ENCODE results near the gene PROCR. TPM values are rescaled to one million over a fixed set of nuclear protein-coding genes. Genes with fewer than 3 reads are reported as not detected.

The PROCR gene
- total and polyA plus RNA-seq, 9 of the 15 experiments (the other 6 are each of a cell fraction or from before 2014, with no cell fraction given) = 1.6 to 7.1 (median 4.0) TPM

GRCh38 chr20:35144694-35145093 is 27.2 kb upstream of the PROCR start:
- no peak overlapping the region for H3K27ac ChIP-seq (ENCODE audit: extremely low read depth, low read depth, low read length)
- H2AFZ ChIP-seq (ENCODE audit: low read depth, low read length) = no peak overlapping the region
- H3K9me3 ChIP-seq (replicated peaks; ENCODE audit: control insufficient read depth, insufficient read depth, low read depth, low read length) = no peaks in the 10 kb centered on the region
- no TSS peak for BruUV-seq (replicated peaks)
- in situ Hi-C loops (cut with MboI) = loop anchor here (5.0 to 25.0 kb wide), 3 partner anchors 48 to 293 kb away; partner anchors contain the start of gene GDF5
- no peak for FAIRE-seq
- ATAC-seq = no peak
- H3K4me2 ChIP-seq (ENCODE audit: insufficient read depth, low read length) = no peak overlapping the region
- WGBS (ENCODE audit: insufficient coverage, low coverage, missing lambda C conversion rate) = 64% methylated on average over 7 of the region's 7 CpGs
- H3K27me3 ChIP-seq (ENCODE audit: control insufficient read depth in 2 of 2, insufficient read depth in 2 of 2, low read length in 2 of 2) = no peaks in the 10 kb centered on the region
- H3K9me1 ChIP-seq (ENCODE audit: control insufficient read depth, insufficient read depth, low read length) = no peaks in the 10 kb centered on the region
- CTCF ChIA-PET (ENCODE audit: low intra/inter-chr PET ratio) = interaction anchor here (1.3 to 3.9 kb wide), 4 partner anchors 64 to 161 kb away, joined by 4 to 60 read pairs (median 17); no protein-coding TSS in a partner anchor
- POLR2A ChIA-PET = interaction anchor here (0.9 to 1.4 kb wide), 7 partner anchors 48 to 133 kb away, joined by 3 to 4 read pairs (median 3); partner anchors contain the start of gene MMP24OS
- intact Hi-C loops (cut with micrococcal nuclease) = loop anchor here (1.0 to 5.0 kb wide), 5 partner anchors 64 to 312 kb away; partner anchors contain the start of gene GGT7
- H3K79me2 ChIP-seq (ENCODE audit: control insufficient read depth, insufficient read depth, low read length) = peaks cover 9% of the 10 kb centered on the region
- no peak overlapping the region for H3K9ac ChIP-seq (ENCODE audit: insufficient read depth in 1 of 2, low read depth in 2 of 2, low read length in 2 of 2)
- H3K4me1 ChIP-seq (replicated peaks in 1 of 2; ENCODE audit: control insufficient read depth in 2 of 2, insufficient read depth in 2 of 2, low read length in 2 of 2) = peaks cover 14 to 15% of the 10 kb centered on the region in 2 experiments; a peak in 4 of 5 replicates
- DNase-seq (ENCODE audit: extremely low read depth in 1 of 4, low spot score in 3 of 4) = no peak
- H3K36me3 ChIP-seq (ENCODE audit: control insufficient read depth, insufficient read depth, low read length) = peaks cover 31% of the 10 kb centered on the region
- no peak overlapping the region for H3K4me3 ChIP-seq
- no peaks in the 10 kb centered on the region for H4K20me1 ChIP-seq (replicated peaks; ENCODE audit: control insufficient read depth, insufficient read depth, low read length)
- no peak for TF ChIP-seq TBL1XR1 (IDR thresholded peaks at IDR 0.05; ENCODE audit: low read length in 2 of 2)
- TF ChIP-seq TSHZ1 (CRISPR knock-in tag; IDR thresholded peaks at IDR 0.05) = no peak
- TF ChIP-seq BDP1 (IDR thresholded peaks at IDR 0.05; ENCODE audit: insufficient read depth, insufficient read length) = no peak
- no peak for TF ChIP-seq NFIC (IDR thresholded peaks at IDR 0.05)
- TF ChIP-seq JUND (IDR thresholded peaks at IDR 0.05; ENCODE audit: borderline replicate concordance, low read depth, low read length) = no peak
- no peak for TF ChIP-seq JUND (tag; IDR thresholded peaks at IDR 0.05; ENCODE audit: borderline replicate concordance, low read depth, low read length)
- no peak for TF ChIP-seq ZNF140 (CRISPR knock-in tag; IDR thresholded peaks at IDR 0.05)
- TF ChIP-seq CREB3 (tag; conservative IDR thresholded peaks at IDR 0.05; ENCODE audit: low read depth) = no peak
- TF ChIP-seq FOXP4 (CRISPR knock-in tag; IDR thresholded peaks at IDR 0.05; ENCODE audit: borderline replicate concordance) = no peak
- TF ChIP-seq JUN (IDR thresholded peaks at IDR 0.05; ENCODE audit: borderline replicate concordance, low read depth, low read length) = no peak
- no peak for TF ChIP-seq JUN (CRISPR knock-in tag; IDR thresholded peaks at IDR 0.05; ENCODE audit: borderline replicate concordance)
- no peak for TF ChIP-seq CBX5 (IDR thresholded peaks at IDR 0.05; ENCODE audit: borderline replicate concordance, low read depth)
- TF ChIP-seq CHCHD3 (CRISPR knock-in tag; IDR thresholded peaks at IDR 0.05) = no peak
- TF ChIP-seq ZNF584 (CRISPR knock-in tag; IDR thresholded peaks at IDR 0.05; ENCODE audit: low read depth) = no peak
- TF ChIP-seq EP300 (IDR thresholded peaks at IDR 0.05; ENCODE audit: low read length) = no peak
- TF ChIP-seq ZNF57 (CRISPR knock-in tag; IDR thresholded peaks at IDR 0.05) = no peak
- TF ChIP-seq HOXB6 (CRISPR knock-in tag; IDR thresholded peaks at IDR 0.05; ENCODE audit: borderline replicate concordance) = no peak
